HepG2 (cell line): ENCODE data around the gene LRRTM1. TPM values are rescaled to one million over a fixed set of nuclear protein-coding genes. Genes with fewer than 3 reads are reported as not detected.

Source experiments
- ZGPAT ChIP-seq: IDR thresholded peaks from 2 replicates; pipeline ENCODE4 v1.6.1; 2016; ENCODE audit warnings: mild to moderate bottlenecking
- ZNF318 ChIP-seq: sonication (generic); formaldehyde crosslinking; IDR thresholded peaks from 2 replicates; pipeline ENCODE4 v1.4.0; 2020; ENCODE audit warnings: mild to moderate bottlenecking, missing genetic modification reagents
- ZNF576 ChIP-seq: sonication (generic); formaldehyde crosslinking; IDR thresholded peaks from 2 replicates; pipeline ENCODE4 v1.4.0; 2020; ENCODE audit warnings: mild to moderate bottlenecking, missing genetic modification reagents
- polyA plus RNA-seq, 8 experiments: library from polyadenylated mRNA; depleted of rRNA in 3 of 8; stranded (reverse) in 7 of 8; unstranded in 1 of 8; fragments of >200 nt; fragmentation: Illumina TruSeq in 4 of 8; extraction: Trizol in 4 of 8; gene quantifications; 2 replicates each; pipeline versions ENCODE4 v1.2.1 to v1.2.3, GENCODE V29; 2011 to 2016; ENCODE audit warnings: low read depth in 4 of 8, missing spikeins in 1 of 8, mixed read lengths in 1 of 8; ENCODE audit not compliant: insufficient read depth in 1 of 8
- total RNA-seq, 5 experiments: library from RNA; depleted of rRNA; stranded (reverse); fragments of >200 nt; fragmentation: Illumina TruSeq; extraction: Trizol; gene quantifications; 2 replicates each; pipeline ENCODE4 v1.2.3, GENCODE V29; 2016; ENCODE audit warnings: low read depth in 1 of 5

The LRRTM1 gene
- total and polyA plus RNA-seq, 2 of the 13 experiments (the other 11 are each of a cell fraction or from before 2014, with no cell fraction given) = not detected

GRCh38 chr2:80292474-80292873, 12.1 kb downstream of the LRRTM1 start (continued):
- no peak for TF ChIP-seq ZNF318 (CRISPR knock-in tag)
- TF ChIP-seq ZGPAT = no peak
- no peak for TF ChIP-seq ZNF576
